Peyer's patch (tissue), 4 donors: Measurements from ENCODE around the gene GIPC2.

Experiments
- CTCF ChIP-seq, 6 experiments: fragments of 450-650 bp in 4 of 6; fragments of 200-600 bp in 2 of 6; sonication (generic) in 1 of 6; IDR thresholded peaks; one replicate each; pipeline ENCODE4 v1.5.1; 2017 to 2019; ENCODE audit warnings: antibody characterized with exemption in 6 of 6, mild to moderate bottlenecking in 3 of 6, moderate library complexity in 1 of 6
- POLR2A ChIP-seq, 2 donors: fragments of 450-650 bp; IDR thresholded peaks; one replicate each; pipeline ENCODE4 v1.5.1; 2017; ENCODE audit warnings: antibody characterized with exemption in 2 of 2, mild to moderate bottlenecking in 2 of 2, moderate library complexity in 2 of 2

GRCh38 chr1:78054559-78054958 is 8.8 kb downstream of the GIPC2 start:
- TF ChIP-seq CTCF (IDR thresholded peaks at IDR 0.05) = no peak
- no peak for TF ChIP-seq POLR2A (IDR thresholded peaks at IDR 0.05)
